NCI-H524 treated with DMSO at 0.1 percent for 48 hours (cell line): ENCODE data around the gene ZC3HAV1.
"Not testable (repeated sequence)": the region's sequence is repeated elsewhere in the genome, so short reads cannot be mapped to it uniquely, and the experiment has no call there.

ENCODE experiments used
- DNase-seq: peaks from one replicate; lab custom pipeline; 2025; lab: John Stamatoyannopoulos, UW

ZC3HAV1 gene

GRCh38 chr7:139109188-139109982 lies at the start of gene ZC3HAV1:
Gene ZC3HAV1, minus strand, starts transcription at chr7:139109720. Its CDS starts 389 bp downstream, at chr7:139109331.
- DNase-seq, result no peak

- DNase-seq, result no peak
Observed at GRCh38 chr7:139153832-139154231, 44.3 kb upstream of the ZC3HAV1 start.

- no peak for DNase-seq
Observed at GRCh38 chr7:139152149-139152548, 42.6 kb upstream of the ZC3HAV1 start.

- no peak for DNase-seq
Observed at GRCh38 chr7:139139150-139139549, 29.6 kb upstream of the ZC3HAV1 start.

DNA sequence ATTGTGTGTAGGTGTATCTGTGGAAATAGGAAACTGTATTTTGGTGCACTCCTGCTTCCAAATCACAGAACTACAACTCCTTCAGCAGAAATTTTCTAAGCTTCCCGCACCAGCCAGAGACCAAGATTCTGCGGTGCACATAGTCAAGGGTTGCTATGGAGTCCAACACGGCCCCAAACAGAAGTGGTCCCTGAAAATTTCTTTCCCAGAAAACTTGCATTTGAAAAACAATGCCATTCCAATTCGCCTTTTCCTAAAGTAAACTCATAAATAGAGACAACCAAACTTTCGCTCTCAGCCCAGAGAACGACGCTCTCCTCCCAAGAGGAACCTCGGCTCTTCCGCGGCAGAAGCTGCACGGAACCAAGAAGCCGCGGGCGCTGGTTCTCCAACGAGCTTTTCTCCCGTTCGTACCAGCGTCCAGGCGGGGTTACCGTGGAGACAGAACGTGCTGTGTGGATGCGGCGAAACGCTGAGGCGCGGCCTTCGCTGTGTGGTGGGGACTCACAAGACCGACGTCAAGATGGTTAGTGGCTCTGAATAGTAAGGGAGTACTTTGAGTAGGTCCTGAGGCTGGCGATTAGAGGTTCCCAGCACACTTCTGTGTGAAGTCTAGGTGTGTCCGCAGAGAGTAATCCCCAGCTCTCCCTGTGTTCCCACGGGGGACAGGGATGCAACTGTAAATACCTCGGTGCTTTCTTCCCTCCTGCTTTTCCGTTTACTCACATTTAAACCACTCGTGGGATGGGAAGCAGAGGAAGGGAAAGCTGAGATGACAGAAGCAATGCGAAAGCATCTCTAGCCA lies 24.0 kb upstream of the ZC3HAV1 start:
- peak; percentile 66 for DNase-seq

DNA sequence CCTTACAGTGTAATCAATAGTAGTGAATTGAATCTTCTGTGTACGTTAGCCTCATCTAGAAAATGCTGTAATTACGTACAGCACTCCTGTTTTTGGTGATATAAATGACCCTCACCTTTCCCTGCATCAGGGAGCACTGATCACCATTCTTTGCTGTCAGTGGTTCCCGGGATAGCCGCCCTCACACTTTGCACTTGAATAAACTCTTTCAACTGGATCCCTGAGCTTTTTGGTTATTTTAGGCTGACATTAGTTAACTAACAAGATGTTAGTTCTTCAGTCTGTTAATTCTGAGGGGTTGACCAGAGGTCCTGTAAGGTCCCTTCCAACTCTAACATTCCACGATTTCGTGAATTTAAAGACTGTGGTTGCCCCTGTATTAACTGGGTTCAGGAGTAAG lies 23.4 kb upstream of the ZC3HAV1 start:
- no peak for DNase-seq

DNA sequence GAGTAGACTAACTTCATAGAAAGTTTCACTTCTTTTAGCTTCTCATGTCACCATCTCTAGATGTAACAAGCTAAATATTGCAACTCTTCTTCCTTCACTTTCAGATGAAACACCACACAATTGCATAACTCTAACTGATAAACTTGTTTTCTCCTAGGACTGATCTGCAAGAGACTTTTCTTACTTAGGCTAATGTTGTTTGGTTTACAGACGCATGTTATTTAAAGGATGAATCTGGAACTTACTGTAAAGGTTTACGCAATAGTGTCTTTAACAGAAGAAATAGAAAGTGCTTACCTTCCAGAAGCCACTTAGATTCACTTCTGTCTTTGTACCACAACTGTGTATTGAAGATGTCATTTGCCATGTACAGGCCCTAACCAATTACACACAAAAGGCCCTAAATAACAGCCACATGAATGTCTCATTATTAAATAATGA lies 22.1 kb upstream of the ZC3HAV1 start:
- no peak for DNase-seq

DNA sequence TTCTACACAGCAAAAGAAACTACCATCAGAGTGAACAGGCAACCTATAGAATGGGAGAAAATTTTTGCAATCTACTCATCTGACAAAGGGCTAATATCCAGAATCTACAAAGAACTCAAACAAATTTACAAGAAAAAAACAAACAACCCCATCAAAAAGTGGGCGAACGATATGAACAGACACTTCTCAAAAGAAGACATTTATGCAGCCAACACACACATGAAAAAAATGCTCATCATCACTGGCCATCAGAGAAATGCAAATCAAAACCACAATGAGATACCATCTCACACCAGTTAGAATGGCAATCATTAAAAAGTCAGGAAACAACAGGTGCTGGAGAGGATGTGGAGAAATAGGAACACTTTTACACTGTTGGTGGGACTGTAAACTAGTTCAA lies 20.3 kb upstream of the ZC3HAV1 start:
- not testable (repeated sequence) for DNase-seq

- no peak for DNase-seq
Observed at GRCh38 chr7:139127648-139128047, 18.1 kb upstream of the ZC3HAV1 start.

- no peak for DNase-seq
Observed at GRCh38 chr7:139125657-139126056, 16.1 kb upstream of the ZC3HAV1 start.

DNA sequence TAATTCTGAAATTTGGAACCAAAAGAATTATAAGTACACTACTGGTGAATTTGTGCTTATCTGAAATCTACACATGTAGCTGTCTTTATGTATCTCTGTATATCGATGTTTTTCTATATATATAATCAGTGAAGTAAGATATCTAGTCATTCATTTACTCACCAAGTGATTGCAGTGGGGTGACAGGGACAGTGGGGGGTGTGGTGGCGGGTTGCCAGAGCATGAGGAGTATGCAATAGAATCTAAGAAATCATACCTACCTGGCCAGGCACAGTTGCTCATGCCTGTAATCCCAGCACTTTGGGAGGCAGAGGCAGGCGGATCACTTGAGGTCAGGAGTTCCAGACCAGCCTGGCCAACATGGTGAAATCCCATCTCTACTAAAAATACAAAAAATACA lies 15.5 kb upstream of the ZC3HAV1 start:
- DNase-seq, result not testable (repeated sequence)

GRCh38 chr7:139124084-139124914 lies 14.8 kb upstream of the ZC3HAV1 start:
- DNase-seq, result no peak

- DNase-seq, result no peak
Observed at GRCh38 chr7:139119486-139119849, 9.9 kb upstream of the ZC3HAV1 start.

DNA sequence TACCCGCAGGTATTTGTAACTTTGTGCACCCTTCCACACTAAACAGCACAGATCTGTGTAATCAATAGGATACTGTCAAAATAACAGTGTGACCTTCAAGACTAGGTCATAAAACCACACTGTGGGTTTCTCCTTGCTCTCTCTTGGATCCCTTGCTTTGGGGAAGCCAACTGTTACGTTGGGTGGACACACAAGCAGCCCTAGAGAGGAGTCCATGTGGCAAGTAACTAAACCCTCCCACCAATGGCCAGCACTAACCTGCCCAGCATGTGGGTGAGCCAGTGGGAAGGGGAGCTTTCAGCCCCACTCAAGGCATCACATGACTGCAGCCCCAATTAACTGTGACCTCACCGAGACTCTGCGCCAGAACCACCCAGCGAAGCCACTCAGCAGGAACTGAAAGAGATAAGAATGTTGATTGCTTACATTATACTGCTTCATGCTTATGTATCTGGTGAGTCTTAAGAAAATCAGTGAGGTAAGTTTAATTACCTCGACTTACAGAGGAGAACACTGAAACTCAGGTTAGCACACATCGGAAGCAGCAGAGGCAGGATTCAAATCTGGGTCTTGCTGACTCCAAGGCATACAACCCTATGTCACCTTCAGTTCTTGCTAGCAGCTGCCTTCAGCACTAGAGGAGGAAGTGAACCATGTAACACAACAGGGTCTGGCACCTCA lies 9.4 kb upstream of the ZC3HAV1 start:
- no peak for DNase-seq

DNA sequence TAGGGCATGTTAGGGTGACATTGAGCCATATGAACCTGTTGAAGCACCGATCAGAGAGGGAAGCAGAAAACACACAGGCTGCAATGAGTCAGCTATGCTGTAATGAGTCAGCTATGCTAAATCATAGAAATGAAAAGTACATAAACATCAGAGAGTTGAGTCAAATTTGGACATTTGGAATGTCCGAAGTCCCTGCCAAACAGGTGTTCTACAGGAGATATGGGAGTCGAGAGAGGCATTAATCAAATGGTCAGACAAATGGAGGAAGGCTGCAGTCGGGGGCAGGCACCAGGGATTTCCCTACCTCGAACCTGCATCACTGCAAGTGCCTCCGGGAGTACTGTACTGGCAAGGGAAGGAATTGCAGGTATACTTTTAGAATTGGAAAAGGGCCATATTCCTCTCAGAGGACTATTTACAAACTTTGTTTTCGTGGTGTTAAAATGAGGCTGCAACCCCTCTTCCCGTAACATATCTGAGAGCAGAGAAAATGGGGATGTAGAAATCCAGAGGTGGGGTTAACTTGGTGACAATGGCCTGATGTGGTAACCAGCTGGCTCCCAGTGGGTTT lies 8.8 kb upstream of the ZC3HAV1 start:
- no peak for DNase-seq

GRCh38 chr7:139117599-139118233 lies 8.2 kb upstream of the ZC3HAV1 start:
- DNase-seq, result no peak

DNA sequence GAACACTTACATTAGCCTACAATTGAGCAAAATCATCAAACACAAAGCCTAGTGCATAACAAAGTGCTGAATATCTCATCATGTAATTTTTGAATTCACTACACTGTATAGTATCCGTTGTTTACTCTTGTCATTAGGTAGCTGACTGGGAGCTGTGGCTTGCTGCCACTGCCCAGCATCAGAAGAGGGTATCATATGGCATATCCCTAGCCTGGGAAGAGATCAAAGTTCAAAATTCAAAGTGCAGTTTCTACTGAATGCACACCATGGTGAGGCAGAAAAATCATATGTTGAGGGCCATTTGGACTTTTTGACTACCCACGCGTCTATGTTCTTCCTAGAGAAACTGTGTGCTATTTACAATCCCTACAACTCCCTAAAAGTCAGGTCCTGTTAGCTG lies 7.5 kb upstream of the ZC3HAV1 start:
- no peak for DNase-seq

DNA sequence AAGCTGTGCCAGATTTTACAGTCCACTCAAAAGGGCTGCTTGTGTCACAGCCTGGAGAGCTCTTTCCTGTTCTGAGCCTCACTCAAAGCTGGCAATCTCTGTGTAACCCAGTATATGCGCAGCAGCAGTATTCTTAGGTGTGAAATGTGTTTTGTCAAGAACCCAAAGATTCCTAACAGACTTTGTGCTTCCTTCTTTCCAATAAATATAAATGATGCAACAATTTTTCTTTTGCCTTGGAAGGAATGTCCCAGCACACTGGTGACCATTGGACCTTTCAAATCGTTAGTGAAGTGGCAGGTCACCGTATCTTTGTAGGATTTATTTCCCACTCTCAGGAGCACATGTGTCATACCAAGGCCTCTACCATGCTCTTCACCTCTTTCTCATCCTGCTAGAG lies 5.6 kb upstream of the ZC3HAV1 start:
- DNase-seq, result no peak

- DNase-seq, result no peak
Observed at GRCh38 chr7:139114585-139114984, 5.1 kb upstream of the ZC3HAV1 start.

- DNase-seq, result no peak
Observed at GRCh38 chr7:139114018-139114417, 4.5 kb upstream of the ZC3HAV1 start.

DNA sequence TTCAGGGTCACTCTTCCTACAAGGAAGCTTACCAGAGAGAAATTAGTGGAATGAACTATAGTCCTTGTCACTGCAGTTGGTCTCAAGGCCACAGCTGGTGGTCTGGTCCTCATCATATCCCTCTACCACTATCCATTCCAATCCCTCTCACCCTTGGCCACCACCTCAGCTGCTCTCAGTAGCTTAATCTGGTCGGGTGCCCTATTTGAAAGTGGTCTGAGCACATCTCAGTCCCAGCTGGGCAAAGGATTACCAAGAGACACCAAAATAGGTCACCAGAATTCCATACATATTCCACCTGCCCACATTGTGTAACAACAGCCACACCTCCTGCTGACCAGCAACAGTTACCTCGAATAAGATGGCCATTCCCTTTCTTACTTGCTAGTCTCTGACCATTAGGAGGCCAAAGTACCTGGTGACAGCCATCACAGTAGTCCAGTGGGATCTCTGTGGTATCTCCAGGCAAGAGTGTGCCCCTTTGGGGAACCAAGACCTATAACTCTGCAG lies 3.3 kb upstream of the ZC3HAV1 start:
- no peak for DNase-seq
